Measurements from ENCODE around the gene CHIC2.

DNA sequence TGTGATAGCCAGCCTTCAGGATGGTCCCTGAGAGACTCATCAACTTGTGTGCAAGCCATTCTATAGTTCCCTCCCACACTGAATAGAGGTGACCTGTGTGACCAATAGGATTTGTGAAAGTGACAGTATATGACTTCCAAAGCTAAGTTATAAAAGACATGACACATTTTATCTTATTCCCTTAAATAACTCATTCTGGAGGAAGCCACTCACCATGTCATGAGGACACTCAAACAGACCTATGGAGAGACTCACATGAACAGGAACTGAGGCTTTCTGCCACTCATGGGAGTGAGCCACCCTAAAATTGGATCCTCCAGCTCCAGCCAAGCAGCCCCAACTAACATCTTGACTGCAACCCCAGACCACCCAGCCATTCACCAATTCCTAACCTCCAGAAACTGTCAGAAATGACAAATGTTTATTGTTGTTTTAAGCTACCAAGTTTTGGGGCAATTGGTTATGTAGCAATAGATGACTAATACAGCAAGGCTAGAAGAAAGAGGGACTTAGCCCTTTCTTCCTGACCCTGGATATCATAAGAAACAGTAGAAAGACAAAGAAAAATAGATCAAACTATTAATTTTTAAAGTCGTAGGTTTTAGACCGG, 9.0 kb upstream of the CHIC2 start:
- TF ChIP-seq, protein P1, sequence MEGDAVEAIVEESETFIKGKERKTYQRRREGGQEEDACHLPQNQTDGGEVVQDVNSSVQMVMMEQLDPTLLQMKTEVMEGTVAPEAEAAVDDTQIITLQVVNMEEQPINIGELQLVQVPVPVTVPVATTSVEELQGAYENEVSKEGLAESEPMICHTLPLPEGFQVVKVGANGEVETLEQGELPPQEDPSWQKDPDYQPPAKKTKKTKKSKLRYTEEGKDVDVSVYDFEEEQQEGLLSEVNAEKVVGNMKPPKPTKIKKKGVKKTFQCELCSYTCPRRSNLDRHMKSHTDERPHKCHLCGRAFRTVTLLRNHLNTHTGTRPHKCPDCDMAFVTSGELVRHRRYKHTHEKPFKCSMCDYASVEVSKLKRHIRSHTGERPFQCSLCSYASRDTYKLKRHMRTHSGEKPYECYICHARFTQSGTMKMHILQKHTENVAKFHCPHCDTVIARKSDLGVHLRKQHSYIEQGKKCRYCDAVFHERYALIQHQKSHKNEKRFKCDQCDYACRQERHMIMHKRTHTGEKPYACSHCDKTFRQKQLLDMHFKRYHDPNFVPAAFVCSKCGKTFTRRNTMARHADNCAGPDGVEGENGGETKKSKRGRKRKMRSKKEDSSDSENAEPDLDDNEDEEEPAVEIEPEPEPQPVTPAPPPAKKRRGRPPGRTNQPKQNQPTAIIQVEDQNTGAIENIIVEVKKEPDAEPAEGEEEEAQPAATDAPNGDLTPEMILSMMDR (IDR thresholded peaks at IDR 0.05; ENCODE audit: low read length): no peak
- no peak for TF ChIP-seq EZH2 (optimal IDR thresholded peaks at IDR 0.05; ENCODE audit: low read depth, low read length)
- TF ChIP-seq EZH2phosphoT487 (IDR thresholded peaks at IDR 0.05; ENCODE audit: low read length): no peak

Data from MM.1S (cell line).